ENCODE measurements around the gene RPS6KC1.

Gene RPS6KC1

GRCh38 chr1:213320191-213320870 lies 269.3 kb downstream of the RPS6KC1 start:
- Histone ChIP-seq H3K27ac (no peak overlapping the region), H3K4me3 (no peak overlapping the region)
- TF ChIP-seq CTCF (IDR thresholded peaks at IDR 0.05): no peak
- DNase-seq (ENCODE audit: low spot score): no peak
